Mesangial cell (primary cell): Measurements from ENCODE around the gene ARHGAP23. TPM values are rescaled to one million over a fixed set of nuclear protein-coding genes. Genes with fewer than 3 reads are reported as not detected.

ENCODE experiments used
- total RNA-seq: library from RNA; depleted of rRNA; stranded (reverse); fragments of >200 nt; gene quantifications from 2 replicates; pipeline ENCODE4 v1.2.3, GENCODE V29; 2015

The ARHGAP23 gene, protein sequence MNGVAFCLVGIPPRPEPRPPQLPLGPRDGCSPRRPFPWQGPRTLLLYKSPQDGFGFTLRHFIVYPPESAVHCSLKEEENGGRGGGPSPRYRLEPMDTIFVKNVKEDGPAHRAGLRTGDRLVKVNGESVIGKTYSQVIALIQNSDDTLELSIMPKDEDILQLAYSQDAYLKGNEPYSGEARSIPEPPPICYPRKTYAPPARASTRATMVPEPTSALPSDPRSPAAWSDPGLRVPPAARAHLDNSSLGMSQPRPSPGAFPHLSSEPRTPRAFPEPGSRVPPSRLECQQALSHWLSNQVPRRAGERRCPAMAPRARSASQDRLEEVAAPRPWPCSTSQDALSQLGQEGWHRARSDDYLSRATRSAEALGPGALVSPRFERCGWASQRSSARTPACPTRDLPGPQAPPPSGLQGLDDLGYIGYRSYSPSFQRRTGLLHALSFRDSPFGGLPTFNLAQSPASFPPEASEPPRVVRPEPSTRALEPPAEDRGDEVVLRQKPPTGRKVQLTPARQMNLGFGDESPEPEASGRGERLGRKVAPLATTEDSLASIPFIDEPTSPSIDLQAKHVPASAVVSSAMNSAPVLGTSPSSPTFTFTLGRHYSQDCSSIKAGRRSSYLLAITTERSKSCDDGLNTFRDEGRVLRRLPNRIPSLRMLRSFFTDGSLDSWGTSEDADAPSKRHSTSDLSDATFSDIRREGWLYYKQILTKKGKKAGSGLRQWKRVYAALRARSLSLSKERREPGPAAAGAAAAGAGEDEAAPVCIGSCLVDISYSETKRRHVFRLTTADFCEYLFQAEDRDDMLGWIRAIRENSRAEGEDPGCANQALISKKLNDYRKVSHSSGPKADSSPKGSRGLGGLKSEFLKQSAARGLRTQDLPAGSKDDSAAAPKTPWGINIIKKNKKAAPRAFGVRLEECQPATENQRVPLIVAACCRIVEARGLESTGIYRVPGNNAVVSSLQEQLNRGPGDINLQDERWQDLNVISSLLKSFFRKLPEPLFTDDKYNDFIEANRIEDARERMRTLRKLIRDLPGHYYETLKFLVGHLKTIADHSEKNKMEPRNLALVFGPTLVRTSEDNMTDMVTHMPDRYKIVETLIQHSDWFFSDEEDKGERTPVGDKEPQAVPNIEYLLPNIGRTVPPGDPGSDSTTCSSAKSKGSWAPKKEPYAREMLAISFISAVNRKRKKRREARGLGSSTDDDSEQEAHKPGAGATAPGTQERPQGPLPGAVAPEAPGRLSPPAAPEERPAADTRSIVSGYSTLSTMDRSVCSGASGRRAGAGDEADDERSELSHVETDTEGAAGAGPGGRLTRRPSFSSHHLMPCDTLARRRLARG (N-terminal part only)
- 57.2 and 134 TPM in 2 replicates for total RNA-seq

DNA sequence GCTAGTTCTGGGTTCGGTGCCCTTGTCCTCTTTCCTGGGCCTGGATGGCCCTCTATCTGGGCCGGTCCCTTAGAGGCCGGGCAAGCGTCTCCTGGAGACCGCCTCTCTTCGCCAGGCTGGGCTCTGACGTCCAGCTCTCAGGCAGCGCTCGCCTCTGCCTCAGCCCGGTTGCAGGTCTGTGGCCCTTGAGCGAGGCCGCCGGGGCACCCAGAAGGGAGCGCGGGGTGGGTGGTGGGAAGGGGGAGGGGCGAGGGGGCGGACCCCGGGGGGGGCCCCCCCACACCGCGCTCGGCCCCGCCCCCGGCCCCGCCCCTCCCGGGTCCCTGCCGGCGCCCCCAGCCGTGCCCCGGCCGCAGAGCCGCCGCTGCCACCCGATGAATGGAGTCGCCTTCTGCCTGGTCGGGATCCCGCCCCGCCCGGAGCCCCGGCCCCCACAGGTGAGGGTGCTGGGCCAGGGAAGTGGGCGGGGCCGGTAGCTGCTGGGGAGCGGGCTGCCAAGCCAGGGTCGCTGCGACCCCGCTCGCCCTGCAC is at the start of gene ARHGAP23:
TSS of gene ARHGAP23 (plus strand) at position 353 of the 531 bp plus-strand sequence. CDS start at position 375, 22 bp downstream.

Other genes with a start within 250 kb of the ARHGAP23 start
- gene TBC1D3, start 235.9 kb upstream of the ARHGAP23 start, total RNA-seq: not detected in 2 replicates
- gene MRPL45, start 131.3 kb upstream of the ARHGAP23 start, total RNA-seq: 32.1 and 39.2 TPM in 2 replicates
- gene GPR179, start 84.5 kb upstream of the ARHGAP23 start, total RNA-seq: under 0.01 TPM in 1 of 2 replicates, not detected in the other
- gene SOCS7, start 76.6 kb upstream of the ARHGAP23 start, total RNA-seq: 8.6 and 12.8 TPM in 2 replicates
- 0.25 TPM in 1 of 2 replicates, not detected in the other for gene SRCIN1, start 177.5 kb downstream of the ARHGAP23 start, total RNA-seq
- gene EPOP, start 246.5 kb downstream of the ARHGAP23 start, total RNA-seq: 0.38 and 2.4 TPM in 2 replicates